HG03457 (cell line): Measurements from ENCODE around the gene KIF26B.
A peak's percentile ranks its signal among the peaks of the same experiment; 100 is the strongest.

Experiments
- ATAC-seq: cut with Tn5 transposase; IDR thresholded peaks from one replicate; pipeline ENCODE4 v1.9.1; 2021; ENCODE audit warnings: moderate number of reproducible peaks; ENCODE audit not compliant: unreplicated experiment

Gene KIF26B

GRCh38 chr1:245131026-245131393 is 23.8 kb upstream of the KIF26B start:
- no peak for ATAC-seq

DNA sequence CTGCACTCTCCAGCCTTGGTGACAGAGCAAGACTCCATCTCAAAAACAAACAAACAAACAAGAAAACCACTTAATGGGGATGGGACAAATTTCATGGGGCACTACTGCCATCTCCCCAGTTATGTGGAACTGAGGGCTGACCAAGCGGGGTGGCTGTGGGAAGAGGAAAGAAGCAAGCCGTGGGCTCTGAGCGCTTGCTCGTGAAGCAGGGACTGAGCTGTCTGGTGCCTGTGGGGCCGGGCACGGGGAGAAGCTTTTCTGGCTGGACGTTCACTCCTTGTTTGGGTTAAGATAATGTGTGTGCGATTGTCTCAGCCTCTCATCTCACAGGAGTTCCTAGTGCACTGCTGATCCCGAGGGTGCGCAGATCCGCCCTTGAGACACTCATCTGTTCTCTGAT is 22.0 kb upstream of the KIF26B start:
- no peak for ATAC-seq

DNA sequence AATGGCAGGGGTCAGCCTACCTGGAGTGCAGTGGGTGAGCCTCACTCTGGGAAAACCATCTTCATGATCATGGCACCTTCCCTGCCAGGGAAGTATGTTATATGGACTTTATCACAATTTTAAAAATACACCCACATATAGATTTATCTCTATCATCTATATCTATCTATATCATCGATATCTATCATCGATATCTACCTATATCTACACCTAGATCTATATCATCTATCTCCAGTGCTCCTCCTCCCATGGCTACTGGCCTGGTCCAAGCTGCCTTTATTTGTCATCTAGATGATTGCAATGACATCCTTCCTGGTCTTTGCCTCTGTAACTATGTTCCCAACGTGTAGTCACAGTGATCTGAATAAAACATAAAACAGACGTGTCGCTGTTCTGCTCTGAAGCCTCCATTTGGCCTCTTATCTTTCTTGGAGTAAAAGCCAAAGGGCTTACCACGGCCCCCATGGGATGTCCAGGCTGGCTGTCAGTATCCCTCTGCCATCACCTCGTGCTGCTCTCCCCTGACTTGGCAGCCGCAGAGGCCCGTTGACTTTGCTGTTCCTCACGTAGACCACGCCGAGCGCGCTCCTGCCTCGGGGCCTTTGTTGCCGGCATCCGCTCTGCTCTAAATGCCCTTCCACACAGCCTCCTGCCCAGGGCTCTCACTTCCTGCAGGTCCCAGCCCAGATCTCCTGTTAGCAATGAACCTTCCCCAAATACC is 20.6 kb upstream of the KIF26B start:
- ATAC-seq: no peak

DNA sequence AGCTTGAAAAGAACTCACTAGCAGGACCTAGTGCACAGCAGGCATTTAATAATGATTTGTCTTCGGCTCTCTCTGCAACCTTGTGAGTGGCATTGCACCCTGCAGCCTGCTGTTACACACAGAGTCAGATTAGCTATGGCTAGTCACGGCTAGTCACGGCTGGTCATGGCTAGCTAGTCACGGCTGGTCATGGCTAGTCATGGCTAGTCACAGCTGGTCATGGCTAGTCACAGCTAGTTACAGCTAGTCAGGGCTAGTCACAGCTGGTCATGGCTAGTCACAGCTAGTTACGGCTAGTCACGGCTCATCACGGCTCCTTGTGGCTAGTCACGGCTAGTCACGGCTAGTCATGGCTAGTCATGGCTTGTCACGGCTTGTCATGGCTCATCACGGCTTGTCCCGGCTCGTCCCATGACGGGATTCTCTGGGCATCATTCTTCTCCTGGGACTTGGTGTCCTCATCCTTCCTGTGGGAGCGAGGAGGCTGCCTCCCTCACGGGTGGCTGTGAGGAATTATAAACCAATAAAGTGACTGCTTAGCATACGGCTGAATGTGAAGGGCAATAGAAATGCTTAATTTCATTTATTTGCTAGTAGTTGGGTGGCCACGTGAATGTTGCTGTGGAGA is 12.5 kb upstream of the KIF26B start:
- ATAC-seq: no peak

DNA sequence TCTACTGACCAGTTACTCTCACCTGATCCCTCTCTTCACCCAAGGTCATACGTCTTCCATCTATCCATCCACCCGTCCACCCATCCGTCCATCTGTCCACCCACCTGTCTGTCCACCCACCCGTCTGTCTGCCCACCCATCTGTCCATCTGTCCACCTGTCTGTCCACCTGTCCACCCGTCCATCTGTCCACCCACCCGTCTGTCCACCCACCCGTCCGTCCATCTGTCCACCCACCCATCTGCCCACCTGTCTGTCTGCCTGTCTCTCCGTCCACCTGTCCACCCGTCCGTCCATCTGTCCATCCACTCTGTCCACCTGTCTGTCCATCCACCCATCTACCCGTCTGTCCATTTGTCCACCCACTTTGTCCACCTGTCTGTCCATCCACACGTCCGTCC is 11.8 kb upstream of the KIF26B start:
- no peak for ATAC-seq

DNA sequence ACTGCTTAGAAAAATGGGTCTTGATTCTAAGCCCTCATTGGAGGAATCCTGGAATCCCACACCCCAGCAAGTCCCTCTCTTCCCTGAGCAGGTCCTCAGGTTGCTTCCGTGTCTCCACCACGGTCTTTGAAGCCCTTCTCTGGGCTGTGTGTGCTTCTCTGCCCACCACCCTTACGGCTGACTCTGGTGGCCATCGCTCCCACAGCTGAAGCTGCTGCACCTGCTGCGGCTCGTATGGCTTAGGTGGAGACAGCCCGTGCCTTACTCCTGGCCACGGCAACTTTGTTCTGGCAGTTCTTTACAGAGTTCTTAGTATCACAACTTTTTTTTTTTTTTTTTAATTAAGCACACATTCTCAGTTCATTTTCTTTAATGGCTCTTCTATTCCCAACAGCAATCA is 10.9 kb upstream of the KIF26B start:
- no peak for ATAC-seq

- ATAC-seq: no peak
Measured at GRCh38 chr1:245148069-245148468, 6.7 kb upstream of the KIF26B start.

- no peak for ATAC-seq
Measured at GRCh38 chr1:245148861-245149260, 5.9 kb upstream of the KIF26B start.

DNA sequence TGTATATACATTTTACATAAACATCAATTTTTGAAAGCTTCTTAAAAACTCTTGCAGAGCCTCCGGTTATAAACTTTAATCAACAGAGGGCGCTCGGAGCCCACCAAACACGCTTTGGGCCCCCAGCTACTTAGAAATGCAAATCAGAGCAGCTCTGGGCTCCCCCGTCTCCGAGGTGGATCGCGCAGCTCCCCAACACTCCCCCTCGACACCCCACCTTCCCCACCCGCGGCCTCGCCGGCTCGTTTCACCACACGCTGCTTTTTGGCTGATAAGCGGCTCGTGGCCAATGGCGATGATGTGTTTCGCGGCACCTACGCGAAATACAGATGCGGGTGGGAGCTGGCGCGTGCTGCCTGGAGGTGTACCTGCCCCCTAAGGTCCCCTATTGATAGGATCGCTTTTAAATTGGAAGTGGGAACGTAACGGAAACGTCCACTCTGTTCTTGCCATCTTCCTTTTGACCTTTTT is 1.7 kb upstream of the KIF26B start:
- no peak for ATAC-seq

GRCh38 chr1:245153552-245154428 is 995 bp upstream of the KIF26B start:
- ATAC-seq: no peak

- no peak for ATAC-seq
Measured at GRCh38 chr1:245155272-245156040, 671 bp downstream of the KIF26B start.

DNA sequence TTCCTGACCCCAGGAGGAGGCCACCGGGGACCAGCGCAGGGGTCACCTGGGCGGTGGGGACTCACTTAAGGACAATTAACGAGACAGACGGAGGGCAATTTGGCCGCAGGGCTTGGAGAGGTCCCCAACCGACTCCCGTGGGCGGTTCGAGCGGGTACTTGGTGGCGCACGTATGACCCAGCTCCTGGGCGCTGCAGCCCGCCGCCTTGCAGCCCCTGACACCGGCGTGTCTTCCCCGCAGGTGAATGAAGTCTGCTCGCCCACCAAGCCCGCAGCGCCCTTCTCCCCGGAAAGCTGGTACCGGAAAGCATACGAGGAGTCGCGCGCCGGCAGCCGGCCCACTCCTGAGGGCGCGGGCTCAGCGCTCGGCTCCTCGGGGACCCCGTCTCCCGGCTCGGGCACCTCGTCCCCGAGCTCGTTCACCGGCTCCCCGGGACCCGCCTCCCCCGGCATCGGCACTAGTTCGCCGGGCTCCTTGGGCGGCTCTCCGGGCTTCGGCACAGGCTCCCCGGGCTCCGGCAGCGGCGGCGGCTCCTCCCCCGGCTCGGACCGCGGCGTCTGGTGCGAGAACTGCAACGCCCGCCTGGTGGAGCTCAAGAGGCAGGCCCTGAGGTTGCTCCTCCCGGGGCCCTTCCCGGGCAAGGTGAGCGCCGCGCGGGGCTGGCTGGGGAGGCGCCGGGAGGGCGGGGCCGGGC is 1.4 kb downstream of the KIF26B start:
- peak; percentile 89 for ATAC-seq

DNA sequence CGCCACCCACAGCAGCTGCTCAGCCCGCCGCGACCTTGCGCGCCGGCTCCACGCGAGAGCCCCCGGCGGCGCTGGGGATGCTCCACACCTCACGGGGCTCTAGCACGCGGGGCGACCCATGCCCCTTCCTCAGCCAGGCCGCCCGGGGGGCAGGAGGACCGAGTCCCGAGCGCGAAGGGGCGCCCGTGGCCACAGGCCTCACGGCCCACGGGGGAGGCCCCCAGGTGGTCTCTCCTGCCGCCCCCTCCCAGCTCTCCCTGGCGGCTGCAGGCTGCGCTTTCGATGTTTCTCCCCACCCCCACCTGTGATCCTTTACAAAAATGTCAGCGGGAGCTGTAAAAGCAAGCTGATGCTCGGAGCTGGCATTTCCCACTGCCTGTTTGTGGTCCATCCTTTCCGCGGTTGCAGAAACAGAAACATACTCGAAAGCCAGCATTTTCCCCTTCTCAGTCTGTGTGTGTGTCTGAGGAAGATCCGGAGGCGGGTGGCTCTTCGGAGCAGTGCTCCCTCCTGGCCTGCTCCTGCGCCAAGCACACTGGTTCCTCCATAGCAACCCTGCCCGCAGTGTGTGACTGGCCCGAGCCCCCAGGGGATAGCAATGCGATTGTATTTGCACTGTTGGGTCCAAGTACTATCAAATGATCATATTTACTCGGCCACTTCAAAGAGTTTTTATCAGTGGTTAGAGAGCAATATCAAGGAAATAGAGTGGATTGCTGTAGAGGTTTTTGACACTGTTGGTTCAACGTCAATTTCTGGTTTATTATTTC is 2.1 kb downstream of the KIF26B start:
- ATAC-seq: no peak

- no peak for ATAC-seq
Measured at GRCh38 chr1:245158913-245159312, 4.1 kb downstream of the KIF26B start.

DNA sequence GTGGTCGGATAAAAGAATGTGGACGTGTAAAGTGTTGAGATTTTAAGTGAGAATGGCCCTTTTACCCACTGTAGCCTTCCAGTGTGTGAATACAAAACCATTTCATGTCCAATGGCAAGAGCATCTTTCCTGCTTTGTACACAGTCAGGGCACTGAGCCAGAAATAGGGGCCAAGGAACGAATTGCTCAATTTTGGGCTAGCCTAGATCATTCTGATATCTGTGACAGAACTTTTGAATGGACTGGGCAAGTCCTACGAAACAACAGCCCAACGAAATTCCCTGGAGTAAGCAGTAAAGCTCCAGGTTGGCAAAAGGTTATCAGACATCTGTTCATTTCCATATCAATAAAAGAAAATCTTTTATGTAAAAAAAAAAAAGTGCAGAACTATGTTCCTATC is 5.5 kb downstream of the KIF26B start:
- ATAC-seq: no peak

GRCh38 chr1:245160741-245161400 is 6.1 kb downstream of the KIF26B start:
- ATAC-seq: no peak

- ATAC-seq: no peak
Measured at GRCh38 chr1:245161866-245162265, 7.1 kb downstream of the KIF26B start.

- ATAC-seq: no peak
Measured at GRCh38 chr1:245166471-245166885, 11.7 kb downstream of the KIF26B start.

- ATAC-seq: no peak
Measured at GRCh38 chr1:245168086-245168485, 13.3 kb downstream of the KIF26B start.
